PC-9 (cell line): ENCODE data around the gene PTPRF. TPM values are rescaled to one million over a fixed set of nuclear protein-coding genes. Genes with fewer than 3 reads are reported as not detected.

Source experiments
- BruUV-seq: library from RNA; stranded (reverse); fragments of 400-500 nt; replicated peaks from 2 replicates; lab custom pipeline; 2021; lab: Mats Ljungman, UMichigan
- CTCF ChIA-PET: fragments of 300-600 bp; sonication (Branson Sonifier 250); formaldehyde crosslinking; loops from one replicate; lab custom pipeline; 2022; ENCODE audit warnings: antibody characterized with exemption; lab: Charles Lee
- POLR2A ChIA-PET: fragments of 300-600 bp; sonication (Branson Sonifier 250); formaldehyde crosslinking; loops from one replicate; lab custom pipeline; 2022; ENCODE audit warnings: antibody characterized with exemption; ENCODE audit not compliant: unreplicated experiment; lab: Charles Lee
- DNase-seq, 2 experiments: peaks; one replicate each; pipeline versions ENCODE4 v3.0.0 to v3.0.0-alpha.2; 2015 to 2022; ENCODE audit warnings: mixed read lengths in 1 of 2
- H2AFZ ChIP-seq: fragments of 200-600 bp; sonication (generic); 2 replicates; pipeline ENCODE4 v1.8.1; 2017; ENCODE audit warnings: antibody characterized with exemption
- H3F3A ChIP-seq: fragments of 200-600 bp; sonication (generic); 2 replicates; pipeline ENCODE4 v1.8.1; 2017; ENCODE audit warnings: antibody characterized with exemption, mild to moderate bottlenecking, low read depth; ENCODE audit not compliant: insufficient read depth
- H3K27ac ChIP-seq: fragments of 200-600 bp; sonication (generic); 2 replicates; pipeline ENCODE4 v1.6.1; 2016; ENCODE audit warnings: mixed run types
- H3K27me3 ChIP-seq: fragments of 200-600 bp; sonication (generic); 2 replicates; pipeline ENCODE4 v1.6.1; 2016; ENCODE audit warnings: low read depth, mixed run types; ENCODE audit not compliant: insufficient read depth
- H3K36me3 ChIP-seq: fragments of 200-600 bp; sonication (generic); 2 replicates; pipeline ENCODE4 v1.6.1; 2016; ENCODE audit warnings: low read depth, mixed run types
- H3K4me1 ChIP-seq: fragments of 200-600 bp; sonication (generic); replicated peaks from 2 replicates; pipeline ENCODE4 v1.6.1; 2016; ENCODE audit warnings: mixed run types; ENCODE audit not compliant: insufficient read depth
- H3K4me2 ChIP-seq: fragments of 200-600 bp; sonication (generic); 2 replicates; pipeline ENCODE4 v1.6.1; 2017; ENCODE audit warnings: mixed run types
- H3K4me3 ChIP-seq: fragments of 200-600 bp; sonication (generic); 2 replicates; pipeline ENCODE4 v1.6.1; 2016; ENCODE audit warnings: mixed run types
- H3K79me2 ChIP-seq: fragments of 200-600 bp; sonication (generic); 2 replicates; pipeline ENCODE4 v1.6.1; 2017; ENCODE audit warnings: low read depth, mixed run types
- H3K9me2 ChIP-seq: fragments of 200-600 bp; sonication (generic); 2 replicates; pipeline ENCODE4 v1.8.1; 2017; ENCODE audit warnings: mild to moderate bottlenecking; ENCODE audit not compliant: insufficient read depth
- H3K9me3 ChIP-seq: fragments of 200-600 bp; sonication (generic); 2 replicates; pipeline ENCODE4 v1.8.1; 2016; ENCODE audit warnings: low read depth; ENCODE audit not compliant: insufficient read depth
- H4K20me1 ChIP-seq: fragments of 200-600 bp; sonication (generic); 2 replicates; pipeline ENCODE4 v1.8.1; 2017; ENCODE audit not compliant: insufficient read depth
- CTCF ChIP-seq: fragments of 200-600 bp; sonication (generic); conservative IDR thresholded peaks from 2 replicates; pipeline ENCODE4 v1.6.1; 2017; ENCODE audit warnings: mixed run types, antibody characterized with exemption, mild to moderate bottlenecking, moderate library complexity
- EZH2 ChIP-seq: fragments of 200-600 bp; sonication (generic); IDR thresholded peaks from 2 replicates; pipeline ENCODE4 v1.8.0; 2017; ENCODE audit warnings: antibody characterized with exemption, low read depth
- intact Hi-C: fragments of 100-400 bp; cut with micrococcal nuclease; formaldehyde crosslinking; loops from one replicate; pipeline ENCODE4 v1.10.0; 2022; ENCODE audit not compliant: unreplicated experiment
- total RNA-seq: library from RNA; stranded (reverse); gene quantifications from 2 replicates; pipeline ENCODE4 v1.2.3, GENCODE V29; 2021

Gene PTPRF
- total RNA-seq, 1 experiment from 2014 or later = 359 TPM

- TF ChIP-seq CTCF (no peak), EZH2 (no peak)
- H4K20me1 ChIP-seq = no peaks in the 10 kb centered on the region
- H3K79me2 ChIP-seq = no peaks in the 10 kb centered on the region
- no peak overlapping the region for H3K27ac ChIP-seq
- H3K4me2 ChIP-seq = no peak overlapping the region
- H3K9me2 ChIP-seq = no peaks in the 10 kb centered on the region
- no peak overlapping the region for H3K4me3 ChIP-seq
- no peaks in the 10 kb centered on the region for H3K9me3 ChIP-seq
- intact Hi-C loops = loop anchor here (5.0 kb wide), 1 partner anchor 77 kb away; no protein-coding TSS in a partner anchor
- BruUV-seq = no TSS peak
- POLR2A ChIA-PET = no interaction called here
- no peaks in the 10 kb centered on the region for H3K27me3 ChIP-seq
- H3F3A ChIP-seq = no peaks in the 10 kb centered on the region; the same call in 1 of the 2 replicates
- H3K4me1 ChIP-seq = no peaks in the 10 kb centered on the region
- H3K36me3 ChIP-seq = peaks cover 17% of the 10 kb centered on the region; the same call in 1 of the 2 replicates
- DNase-seq = peak in 1 of 2 experiments; percentile 8
- CTCF ChIA-PET = no interaction called here
- H2AFZ ChIP-seq = no peak overlapping the region
Observed at GRCh38 chr1:43604192-43604591, 73.5 kb downstream of the PTPRF start.

- no peak for DNase-seq
- Histone ChIP-seq H3K79me2 (no peaks in the 10 kb centered on the region), H3K4me3 (no peak overlapping the region), H3F3A (no peaks in the 10 kb centered on the region; the same call in 1 of the 2 replicates), H3K4me1 (no peaks in the 10 kb centered on the region), H2AFZ (no peak overlapping the region), H3K27me3 (no peaks in the 10 kb centered on the region), H3K4me2 (no peak overlapping the region), H3K9me2 (no peaks in the 10 kb centered on the region), H3K36me3 (peaks cover 19% of the 10 kb centered on the region; the same call in 1 of the 2 replicates), H4K20me1 (no peaks in the 10 kb centered on the region), H3K27ac (no peak overlapping the region), H3K9me3 (no peaks in the 10 kb centered on the region)
- CTCF ChIA-PET = no interaction called here
- no TSS peak for BruUV-seq
- POLR2A ChIA-PET = no interaction called here
- TF ChIP-seq EZH2 = no peak
- TF ChIP-seq CTCF = no peak
- intact Hi-C loops = loop anchor here (5.0 kb wide), 1 partner anchor 67 kb away; no protein-coding TSS in a partner anchor
Observed at GRCh38 chr1:43605157-43605556, 74.5 kb downstream of the PTPRF start.

GRCh38 chr1:43605766-43606165, 75.1 kb downstream of the PTPRF start:
- Histone ChIP-seq H3K27ac (no peak overlapping the region), H3K4me1 (no peaks in the 10 kb centered on the region), H4K20me1 (no peaks in the 10 kb centered on the region), H3F3A (no peaks in the 10 kb centered on the region; the same call in 1 of the 2 replicates), H3K9me3 (no peaks in the 10 kb centered on the region), H3K4me3 (no peak overlapping the region), H2AFZ (no peak overlapping the region), H3K36me3 (peaks cover 21% of the 10 kb centered on the region; the same call in 1 of the 2 replicates), H3K79me2 (no peaks in the 10 kb centered on the region), H3K27me3 (no peaks in the 10 kb centered on the region), H3K9me2 (no peaks in the 10 kb centered on the region), H3K4me2 (no peak overlapping the region)
- no TSS peak for BruUV-seq
- ChIA-PET POLR2A (no interaction called here), CTCF (no interaction called here)
- TF ChIP-seq CTCF = no peak
- TF ChIP-seq EZH2 = no peak
- intact Hi-C loops = loop anchor here (5.0 kb wide), 1 partner anchor 67 kb away; no protein-coding TSS in a partner anchor
- DNase-seq = peak in 1 of 2 experiments; percentile 35
